PC-9 (cell line): ENCODE data around the gene ZFHX3. TPM values are rescaled to one million over a fixed set of nuclear protein-coding genes. Genes with fewer than 3 reads are reported as not detected.

Source experiments
- BruUV-seq: library from RNA; stranded (reverse); fragments of 400-500 nt; replicated peaks from 2 replicates; lab custom pipeline; 2021; lab: Mats Ljungman, UMichigan
- CTCF ChIA-PET: fragments of 300-600 bp; sonication (Branson Sonifier 250); formaldehyde crosslinking; loops from one replicate; lab custom pipeline; 2022; ENCODE audit warnings: antibody characterized with exemption; lab: Charles Lee
- POLR2A ChIA-PET: fragments of 300-600 bp; sonication (Branson Sonifier 250); formaldehyde crosslinking; loops from one replicate; lab custom pipeline; 2022; ENCODE audit warnings: antibody characterized with exemption; ENCODE audit not compliant: unreplicated experiment; lab: Charles Lee
- DNase-seq, 2 experiments: peaks; one replicate each; pipeline versions ENCODE4 v3.0.0 to v3.0.0-alpha.2; 2015 to 2022; ENCODE audit warnings: mixed read lengths in 1 of 2
- H2AFZ ChIP-seq: fragments of 200-600 bp; sonication (generic); 2 replicates; pipeline ENCODE4 v1.8.1; 2017; ENCODE audit warnings: antibody characterized with exemption
- H3F3A ChIP-seq: fragments of 200-600 bp; sonication (generic); 2 replicates; pipeline ENCODE4 v1.8.1; 2017; ENCODE audit warnings: antibody characterized with exemption, mild to moderate bottlenecking, low read depth; ENCODE audit not compliant: insufficient read depth
- H3K27ac ChIP-seq: fragments of 200-600 bp; sonication (generic); 2 replicates; pipeline ENCODE4 v1.6.1; 2016; ENCODE audit warnings: mixed run types
- H3K27me3 ChIP-seq: fragments of 200-600 bp; sonication (generic); 2 replicates; pipeline ENCODE4 v1.6.1; 2016; ENCODE audit warnings: low read depth, mixed run types; ENCODE audit not compliant: insufficient read depth
- H3K36me3 ChIP-seq: fragments of 200-600 bp; sonication (generic); 2 replicates; pipeline ENCODE4 v1.6.1; 2016; ENCODE audit warnings: low read depth, mixed run types
- H3K4me1 ChIP-seq: fragments of 200-600 bp; sonication (generic); replicated peaks from 2 replicates; pipeline ENCODE4 v1.6.1; 2016; ENCODE audit warnings: mixed run types; ENCODE audit not compliant: insufficient read depth
- H3K4me2 ChIP-seq: fragments of 200-600 bp; sonication (generic); 2 replicates; pipeline ENCODE4 v1.6.1; 2017; ENCODE audit warnings: mixed run types
- H3K4me3 ChIP-seq: fragments of 200-600 bp; sonication (generic); 2 replicates; pipeline ENCODE4 v1.6.1; 2016; ENCODE audit warnings: mixed run types
- H3K79me2 ChIP-seq: fragments of 200-600 bp; sonication (generic); 2 replicates; pipeline ENCODE4 v1.6.1; 2017; ENCODE audit warnings: low read depth, mixed run types
- H3K9me2 ChIP-seq: fragments of 200-600 bp; sonication (generic); 2 replicates; pipeline ENCODE4 v1.8.1; 2017; ENCODE audit warnings: mild to moderate bottlenecking; ENCODE audit not compliant: insufficient read depth
- H3K9me3 ChIP-seq: fragments of 200-600 bp; sonication (generic); 2 replicates; pipeline ENCODE4 v1.8.1; 2016; ENCODE audit warnings: low read depth; ENCODE audit not compliant: insufficient read depth
- H4K20me1 ChIP-seq: fragments of 200-600 bp; sonication (generic); 2 replicates; pipeline ENCODE4 v1.8.1; 2017; ENCODE audit not compliant: insufficient read depth
- EZH2 ChIP-seq: fragments of 200-600 bp; sonication (generic); IDR thresholded peaks from 2 replicates; pipeline ENCODE4 v1.8.0; 2017; ENCODE audit warnings: antibody characterized with exemption, low read depth
- intact Hi-C: fragments of 100-400 bp; cut with micrococcal nuclease; formaldehyde crosslinking; loops from one replicate; pipeline ENCODE4 v1.10.0; 2022; ENCODE audit not compliant: unreplicated experiment
- total RNA-seq: library from RNA; stranded (reverse); gene quantifications from 2 replicates; pipeline ENCODE4 v1.2.3, GENCODE V29; 2021
- TF ChIP-seq, protein P1 (sequence below): fragments of 200-600 bp; sonication (generic); conservative IDR thresholded peaks from 2 replicates; pipeline ENCODE4 v1.6.1; 2017; ENCODE audit warnings: mixed run types, antibody characterized with exemption, mild to moderate bottlenecking, moderate library complexity

Gene ZFHX3
- total RNA-seq, 1 experiment from 2014 or later: 23.1 TPM

DNA sequence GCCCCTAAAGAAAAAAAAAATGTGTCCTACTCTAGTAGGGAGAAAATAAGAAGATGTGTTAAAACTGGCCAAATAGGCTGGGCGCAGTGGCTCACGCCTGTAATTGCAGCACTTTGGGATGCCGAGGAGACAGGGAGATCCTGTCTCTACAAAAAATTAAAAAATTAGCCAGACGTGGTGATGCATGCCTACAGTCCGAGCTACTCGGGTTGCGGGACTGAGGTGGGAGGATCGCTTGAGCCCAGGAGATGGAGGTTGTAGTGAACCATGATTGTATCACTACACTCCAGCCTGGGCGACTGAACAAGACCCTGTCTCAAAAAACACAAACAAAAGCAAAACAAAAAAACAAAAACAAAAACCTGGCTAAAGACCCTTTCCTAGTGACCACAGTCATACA, 15.9 kb downstream of the ZFHX3 start:
- ChIA-PET CTCF (no interaction called here), POLR2A (no interaction called here)
- peaks cover 19% of the 10 kb centered on the region for H3F3A ChIP-seq
- H3K79me2 ChIP-seq: peaks cover 94% of the 10 kb centered on the region
- H3K4me1 ChIP-seq: peaks cover 35% of the 10 kb centered on the region
- BruUV-seq: no TSS peak
- H4K20me1 ChIP-seq: no peaks in the 10 kb centered on the region
- no peak for DNase-seq
- TF ChIP-seq, protein P1, sequence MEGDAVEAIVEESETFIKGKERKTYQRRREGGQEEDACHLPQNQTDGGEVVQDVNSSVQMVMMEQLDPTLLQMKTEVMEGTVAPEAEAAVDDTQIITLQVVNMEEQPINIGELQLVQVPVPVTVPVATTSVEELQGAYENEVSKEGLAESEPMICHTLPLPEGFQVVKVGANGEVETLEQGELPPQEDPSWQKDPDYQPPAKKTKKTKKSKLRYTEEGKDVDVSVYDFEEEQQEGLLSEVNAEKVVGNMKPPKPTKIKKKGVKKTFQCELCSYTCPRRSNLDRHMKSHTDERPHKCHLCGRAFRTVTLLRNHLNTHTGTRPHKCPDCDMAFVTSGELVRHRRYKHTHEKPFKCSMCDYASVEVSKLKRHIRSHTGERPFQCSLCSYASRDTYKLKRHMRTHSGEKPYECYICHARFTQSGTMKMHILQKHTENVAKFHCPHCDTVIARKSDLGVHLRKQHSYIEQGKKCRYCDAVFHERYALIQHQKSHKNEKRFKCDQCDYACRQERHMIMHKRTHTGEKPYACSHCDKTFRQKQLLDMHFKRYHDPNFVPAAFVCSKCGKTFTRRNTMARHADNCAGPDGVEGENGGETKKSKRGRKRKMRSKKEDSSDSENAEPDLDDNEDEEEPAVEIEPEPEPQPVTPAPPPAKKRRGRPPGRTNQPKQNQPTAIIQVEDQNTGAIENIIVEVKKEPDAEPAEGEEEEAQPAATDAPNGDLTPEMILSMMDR: no peak
- no peak for TF ChIP-seq EZH2
- intact Hi-C loops: no loop called here
- H3K27me3 ChIP-seq: no peaks in the 10 kb centered on the region
- no peak overlapping the region for H2AFZ ChIP-seq
- no peak overlapping the region for H3K27ac ChIP-seq
- H3K9me3 ChIP-seq: no peaks in the 10 kb centered on the region
- H3K36me3 ChIP-seq: no peaks in the 10 kb centered on the region
- H3K9me2 ChIP-seq: no peaks in the 10 kb centered on the region
- no peak overlapping the region for H3K4me2 ChIP-seq
- H3K4me3 ChIP-seq: no peak overlapping the region

DNA sequence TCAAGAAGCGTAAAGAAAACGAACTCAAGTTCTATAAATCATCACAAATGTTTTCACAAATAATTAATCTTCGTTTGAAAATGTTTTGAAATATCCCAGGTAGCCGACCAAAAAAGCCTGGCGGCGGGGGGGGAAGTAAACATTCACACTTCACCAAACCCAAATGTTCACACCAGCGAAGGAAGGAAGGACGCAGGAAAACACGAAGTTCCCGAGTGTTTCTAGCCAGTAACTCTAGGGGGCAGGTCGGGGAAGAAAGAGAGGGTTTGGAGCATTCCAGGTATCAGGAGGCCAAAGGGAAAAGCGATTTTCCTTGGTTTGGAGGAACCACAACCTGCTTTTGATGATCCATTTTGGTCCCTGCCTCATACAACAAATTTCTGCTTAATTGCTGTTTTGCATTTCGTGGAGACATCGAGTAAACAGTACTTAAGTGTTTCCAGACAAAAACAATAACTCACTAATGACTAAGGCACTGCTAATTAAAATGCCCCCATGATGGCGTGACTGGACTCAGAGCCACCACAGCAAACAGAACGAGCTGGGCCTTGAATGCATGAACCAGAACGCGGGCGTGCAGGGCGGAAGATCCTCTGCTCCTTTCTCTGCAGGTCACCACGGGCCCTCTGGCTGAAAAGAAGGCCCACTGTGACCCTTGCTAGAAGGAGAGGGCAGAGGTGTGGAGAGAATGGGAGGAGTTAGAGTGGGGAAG, 16.6 kb downstream of the ZFHX3 start:
- DNase-seq: no peak
- H3K4me3 ChIP-seq: no peak overlapping the region
- no peaks in the 10 kb centered on the region for H3K9me3 ChIP-seq
- ChIA-PET POLR2A (no interaction called here), CTCF (no interaction called here)
- H3K27me3 ChIP-seq: no peaks in the 10 kb centered on the region
- no peaks in the 10 kb centered on the region for H3K36me3 ChIP-seq
- no peak overlapping the region for H3K27ac ChIP-seq
- H2AFZ ChIP-seq: no peak overlapping the region
- H3F3A ChIP-seq: peaks cover 13% of the 10 kb centered on the region; the same call in 1 of the 2 replicates
- no peaks in the 10 kb centered on the region for H3K9me2 ChIP-seq
- TF ChIP-seq EZH2: no peak
- TF ChIP-seq, protein P1: no peak
- BruUV-seq: no TSS peak
- H3K79me2 ChIP-seq: peaks cover 96% of the 10 kb centered on the region
- intact Hi-C loops: no loop called here
- peaks cover 29% of the 10 kb centered on the region for H3K4me1 ChIP-seq
- H3K4me2 ChIP-seq: no peak overlapping the region
- no peaks in the 10 kb centered on the region for H4K20me1 ChIP-seq

DNA sequence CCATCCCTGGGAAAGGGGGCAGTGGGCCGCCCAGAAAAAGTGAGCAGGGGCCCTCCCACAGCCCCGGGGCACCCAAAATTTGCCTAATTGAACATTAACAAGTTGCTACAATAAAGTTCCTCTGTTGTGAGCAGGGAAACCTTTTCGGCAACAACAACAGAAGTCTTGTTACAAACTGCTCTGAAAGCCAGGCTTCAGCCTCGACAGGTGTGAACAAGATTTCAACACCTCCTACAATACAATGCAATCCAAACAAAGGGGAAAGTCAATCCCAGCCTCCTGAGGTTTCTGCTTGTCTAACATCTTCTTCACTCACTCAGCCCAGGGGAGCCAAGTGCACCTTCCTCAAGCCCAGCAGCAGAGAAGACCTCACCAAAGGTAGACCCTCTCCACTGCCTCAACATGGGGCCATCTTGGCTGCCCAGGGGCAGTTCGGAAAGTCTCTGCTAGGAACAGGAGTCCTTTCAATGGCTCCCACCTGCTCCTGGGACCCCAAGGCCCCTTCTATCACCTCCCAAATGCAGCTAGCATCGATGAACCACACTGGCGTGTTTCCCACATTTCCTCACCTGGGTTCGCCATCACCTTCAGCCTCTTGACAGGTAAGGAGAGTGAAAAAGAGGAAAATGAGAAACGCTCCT, 19.1 kb downstream of the ZFHX3 start:
- Histone ChIP-seq H3K4me3 (no peak overlapping the region), H3K27ac (no peak overlapping the region), H2AFZ (no peak overlapping the region), H3K79me2 (peaks cover 96% of the 10 kb centered on the region), H3K9me2 (no peaks in the 10 kb centered on the region), H3K27me3 (no peaks in the 10 kb centered on the region), H3K4me2 (no peak overlapping the region), H3K4me1 (peaks cover 5% of the 10 kb centered on the region; the same call in 1 of the 2 replicates), H3K9me3 (no peaks in the 10 kb centered on the region), H3F3A (no peaks in the 10 kb centered on the region; the same call in 1 of the 2 replicates), H3K36me3 (no peaks in the 10 kb centered on the region), H4K20me1 (no peaks in the 10 kb centered on the region)
- no TSS peak for BruUV-seq
- ChIA-PET POLR2A (no interaction called here), CTCF (no interaction called here)
- intact Hi-C loops: no loop called here
- DNase-seq: no peak
- TF ChIP-seq EZH2: no peak
